H9 (cell line): ENCODE results near the gene CDKN2AIPNL. TPM values are rescaled to one million over a fixed set of nuclear protein-coding genes. Genes with fewer than 3 reads are reported as not detected.

Experiments
- DNase-seq: peaks from one replicate; pipeline ENCODE4 v3.0.0-alpha.2; 2017
- H2AFZ ChIP-seq: one replicate; pipeline ENCODE4 v1.6.1; 2013; ENCODE audit warnings: mild to moderate bottlenecking, low read length, control low read depth, moderate library complexity
- H2AK5ac ChIP-seq: 2 replicates; pipeline ENCODE4 v1.6.1; 2013; ENCODE audit warnings: low read length, control low read depth, mixed read lengths; ENCODE audit not compliant: insufficient read length
- H2BK120ac ChIP-seq: one replicate; pipeline ENCODE4 v1.6.1; 2013; ENCODE audit warnings: low read depth, mild to moderate bottlenecking, low read length, control low read depth, inconsistent platforms; ENCODE audit not compliant: poor library complexity, severe bottlenecking
- H2BK12ac ChIP-seq: 2 replicates; pipeline ENCODE4 v1.6.1; 2013; ENCODE audit warnings: low read length, control low read depth, mixed read lengths, low read depth; ENCODE audit not compliant: insufficient read length
- H2BK15ac ChIP-seq: 2 replicates; pipeline ENCODE4 v1.6.1; 2013; ENCODE audit warnings: low read depth, low read length, control low read depth
- H2BK20ac ChIP-seq: one replicate; pipeline ENCODE4 v1.6.1; 2013; ENCODE audit warnings: low read depth, mild to moderate bottlenecking, low read length, control low read depth, inconsistent platforms; ENCODE audit not compliant: poor library complexity, severe bottlenecking
- H2BK5ac ChIP-seq: 2 replicates; pipeline ENCODE4 v1.6.1; 2013; ENCODE audit warnings: low read length, control low read depth, mixed read lengths; ENCODE audit not compliant: insufficient read length
- H3K14ac ChIP-seq: 2 replicates; pipeline ENCODE4 v1.6.1; 2013; ENCODE audit warnings: low read length, control low read depth; ENCODE audit not compliant: insufficient read depth
- H3K18ac ChIP-seq: 2 replicates; pipeline ENCODE4 v1.6.1; 2013; ENCODE audit warnings: low read depth, mild to moderate bottlenecking, mixed read lengths, low read length, control low read depth; ENCODE audit not compliant: insufficient read length
- H3K23ac ChIP-seq: 2 replicates; pipeline ENCODE4 v1.6.1; 2013; ENCODE audit warnings: low read length, control low read depth, mixed read lengths, low read depth; ENCODE audit not compliant: insufficient read length
- H3K23me2 ChIP-seq: 2 replicates; pipeline ENCODE4 v1.6.1; 2013; ENCODE audit warnings: low read depth, mild to moderate bottlenecking, mixed read lengths, low read length, control low read depth; ENCODE audit not compliant: insufficient read length, poor library complexity, severe bottlenecking
- H3K27ac ChIP-seq: 2 replicates; pipeline ENCODE4 v1.5.1; 2013; ENCODE audit warnings: low read length, control low read depth, mixed read lengths, low read depth; ENCODE audit not compliant: insufficient read length
- H3K27me3 ChIP-seq: 2 replicates; pipeline ENCODE4 v1.6.1; 2013; ENCODE audit warnings: low read length, control low read depth, inconsistent platforms; ENCODE audit not compliant: insufficient read depth
- H3K4ac ChIP-seq: 2 replicates; pipeline ENCODE4 v1.6.1; 2013; ENCODE audit warnings: low read depth, mild to moderate bottlenecking, control low read depth, inconsistent platforms, low read length, moderate library complexity
- H3K4me1 ChIP-seq: 2 replicates; pipeline ENCODE4 v1.6.1; 2013; ENCODE audit warnings: low read length, control low read depth, inconsistent platforms; ENCODE audit not compliant: insufficient read depth
- H3K4me2 ChIP-seq: 2 replicates; pipeline ENCODE4 v1.6.1; 2013; ENCODE audit warnings: low read length, control low read depth, mixed read lengths; ENCODE audit not compliant: insufficient read length, insufficient read depth
- H3K56ac ChIP-seq: 2 replicates; pipeline ENCODE4 v1.6.1; 2013; ENCODE audit warnings: low read depth, mild to moderate bottlenecking, mixed read lengths, low read length, control low read depth; ENCODE audit not compliant: insufficient read length
- H3K79me1 ChIP-seq: 2 replicates; pipeline ENCODE4 v1.6.1; 2013; ENCODE audit warnings: low read depth, mild to moderate bottlenecking, moderate library complexity, low read length, control low read depth, inconsistent platforms; ENCODE audit not compliant: insufficient read depth, poor library complexity, severe bottlenecking
- H3K79me2 ChIP-seq: 2 replicates; pipeline ENCODE4 v1.6.1; 2013; ENCODE audit warnings: low read length, control low read depth, inconsistent platforms; ENCODE audit not compliant: insufficient read depth
- H3K9ac ChIP-seq: 2 replicates; pipeline ENCODE4 v1.6.1; 2013; ENCODE audit warnings: low read length, control low read depth, mixed read lengths; ENCODE audit not compliant: insufficient read length; ENCODE audit errors: extremely low read depth
- H3K9me3 ChIP-seq: one replicate; pipeline ENCODE4 v1.6.1; 2013; ENCODE audit warnings: low read depth, low read length, inconsistent platforms; ENCODE audit not compliant: control insufficient read depth
- H3T11ph ChIP-seq: one replicate; pipeline ENCODE4 v1.6.1; 2013; ENCODE audit warnings: mild to moderate bottlenecking, low read length, control low read depth, inconsistent platforms
- H4K20me1 ChIP-seq: one replicate; pipeline ENCODE4 v1.6.1; 2013; ENCODE audit not compliant: control insufficient read depth, insufficient read length, insufficient read depth
- H4K5ac ChIP-seq: 2 replicates; pipeline ENCODE4 v1.6.1; 2013; ENCODE audit warnings: low read depth, mild to moderate bottlenecking, mixed read lengths, low read length, control low read depth; ENCODE audit not compliant: insufficient read length
- H4K8ac ChIP-seq: replicated peaks from 2 replicates; pipeline ENCODE4 v1.6.1; 2013; ENCODE audit warnings: low read length, control low read depth, mixed read lengths, low read depth; ENCODE audit not compliant: insufficient read length
- H4K91ac ChIP-seq: 2 replicates; pipeline ENCODE4 v1.6.1; 2013; ENCODE audit warnings: low read depth, mild to moderate bottlenecking, moderate library complexity, mixed read lengths, low read length, control low read depth; ENCODE audit not compliant: insufficient read length
- H3K27ac Mint-ChIP-seq, 3 experiments: 2 replicates in 2 of 3; 3 replicates in 1 of 3; pipeline ENCODE4 v1.8.0; 2020 to 2021; ENCODE audit warnings: mixed read lengths in 3 of 3, mild to moderate bottlenecking in 1 of 3, moderate library complexity in 1 of 3
- H3K27me3 Mint-ChIP-seq: 2 replicates; pipeline ENCODE4 v1.8.0; 2021; ENCODE audit warnings: low read depth, mild to moderate bottlenecking, moderate library complexity, mixed read lengths
- H3K36me3 Mint-ChIP-seq, 3 experiments: 2 replicates in 2 of 3; 3 replicates in 1 of 3; pipeline ENCODE4 v1.8.0; 2020 to 2021; ENCODE audit warnings: low read depth in 3 of 3, mixed read lengths in 3 of 3; ENCODE audit not compliant: insufficient read depth in 1 of 3
- H3K4me1 Mint-ChIP-seq, 2 experiments: 2 replicates each; pipeline ENCODE4 v1.8.0; 2020; ENCODE audit warnings: mixed read lengths in 2 of 2
- H3K4me3 Mint-ChIP-seq, 2 experiments: 2 replicates in 1 of 2; 3 replicates in 1 of 2; pipeline ENCODE4 v1.8.0; 2020 to 2021; ENCODE audit warnings: mild to moderate bottlenecking in 2 of 2, mixed read lengths in 2 of 2, moderate library complexity in 1 of 2
- H3K9me3 Mint-ChIP-seq, 2 experiments: 2 replicates in 1 of 2; 3 replicates in 1 of 2; pipeline ENCODE4 v1.8.0; 2020; ENCODE audit warnings: mild to moderate bottlenecking in 2 of 2, mixed read lengths in 2 of 2, moderate library complexity in 1 of 2
- WGBS: extraction: QIAGEN DNeasy Blood & Tissue Kit; methylation state at CpG from one replicate; pipeline ENCODE4 v1.1.7; 2013; ENCODE audit warnings: missing lambda C conversion rate, low lambda C conversion rate, mixed read lengths; ENCODE audit not compliant: insufficient read length; ENCODE audit errors: extremely low coverage; 5-methylcytosine and 5-hydroxymethylcytosine counted together
- total RNA-seq: library from RNA; stranded (reverse); gene quantifications from 2 replicates; pipeline ENCODE4 v1.2.1, GENCODE V29; 2021
- TF ChIP-seq, protein P1 (sequence below): fragments of 200-600 bp; sonication (generic); conservative IDR thresholded peaks from 3 replicates; pipeline ENCODE4 v1.8.0; 2021; ENCODE audit warnings: antibody characterized with exemption, mild to moderate bottlenecking

The CDKN2AIPNL gene
- total RNA-seq, 1 experiment from 2014 or later = 60.0 TPM

DNA sequence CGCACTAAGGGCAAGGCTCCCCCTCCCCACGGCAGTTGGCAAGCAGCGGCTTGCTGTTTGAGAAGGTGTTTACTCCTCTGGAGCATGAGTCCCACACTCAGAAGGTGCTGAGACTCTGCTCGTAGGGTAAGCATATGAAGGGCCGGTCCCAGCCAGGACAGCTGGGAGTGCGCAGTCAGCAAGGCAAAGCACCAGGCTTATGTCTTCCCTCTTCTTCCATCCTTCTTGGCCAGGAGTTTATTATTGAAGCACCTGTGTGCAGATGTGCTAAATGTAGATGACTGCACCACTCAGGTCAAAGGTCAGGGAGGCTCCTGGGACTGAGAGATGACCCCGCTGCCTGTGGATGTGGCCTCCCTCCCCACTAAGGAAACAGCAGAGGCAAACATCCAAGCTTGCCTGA, 27.0 kb upstream of the CDKN2AIPNL start:
- H3K18ac ChIP-seq = no peak overlapping the region
- H4K20me1 ChIP-seq = peaks cover 2% of the 10 kb centered on the region
- WGBS = no CpG with 5 or more reads among the region's 7 CpGs
- peaks cover 32 to 46% of the 10 kb centered on the region in 2 experiments for H3K4me1 Mint-ChIP-seq
- no peak overlapping the region for H3T11ph ChIP-seq
- no peaks in the 10 kb centered on the region for H3K79me1 ChIP-seq
- H3K9ac ChIP-seq = no peak overlapping the region
- H3K79me2 ChIP-seq = no peaks in the 10 kb centered on the region
- no peak overlapping the region for H4K8ac ChIP-seq
- TF ChIP-seq, protein P1, sequence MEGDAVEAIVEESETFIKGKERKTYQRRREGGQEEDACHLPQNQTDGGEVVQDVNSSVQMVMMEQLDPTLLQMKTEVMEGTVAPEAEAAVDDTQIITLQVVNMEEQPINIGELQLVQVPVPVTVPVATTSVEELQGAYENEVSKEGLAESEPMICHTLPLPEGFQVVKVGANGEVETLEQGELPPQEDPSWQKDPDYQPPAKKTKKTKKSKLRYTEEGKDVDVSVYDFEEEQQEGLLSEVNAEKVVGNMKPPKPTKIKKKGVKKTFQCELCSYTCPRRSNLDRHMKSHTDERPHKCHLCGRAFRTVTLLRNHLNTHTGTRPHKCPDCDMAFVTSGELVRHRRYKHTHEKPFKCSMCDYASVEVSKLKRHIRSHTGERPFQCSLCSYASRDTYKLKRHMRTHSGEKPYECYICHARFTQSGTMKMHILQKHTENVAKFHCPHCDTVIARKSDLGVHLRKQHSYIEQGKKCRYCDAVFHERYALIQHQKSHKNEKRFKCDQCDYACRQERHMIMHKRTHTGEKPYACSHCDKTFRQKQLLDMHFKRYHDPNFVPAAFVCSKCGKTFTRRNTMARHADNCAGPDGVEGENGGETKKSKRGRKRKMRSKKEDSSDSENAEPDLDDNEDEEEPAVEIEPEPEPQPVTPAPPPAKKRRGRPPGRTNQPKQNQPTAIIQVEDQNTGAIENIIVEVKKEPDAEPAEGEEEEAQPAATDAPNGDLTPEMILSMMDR = no peak
- no peak overlapping the region for H3K4ac ChIP-seq
- no peak overlapping the region for H2AK5ac ChIP-seq
- H2BK5ac ChIP-seq = no peak overlapping the region
- peak overlapping the region; percentile 54 to 82 (median 82); a peak in 4 of 7 replicates for H3K27ac Mint-ChIP-seq
- no peaks in the 10 kb centered on the region for H3K27me3 ChIP-seq
- no peak overlapping the region for H3K4me3 Mint-ChIP-seq
- no peak for DNase-seq
- no peaks in the 10 kb centered on the region for H3K9me3 ChIP-seq
- H3K27ac ChIP-seq = no peak overlapping the region
- H3K56ac ChIP-seq = no peak overlapping the region
- no peak overlapping the region for H2BK20ac ChIP-seq
- H3K14ac ChIP-seq = no peak overlapping the region
- no peak overlapping the region for H3K23ac ChIP-seq
- H2BK120ac ChIP-seq = no peak overlapping the region
- no peak overlapping the region for H2AFZ ChIP-seq
- no peaks in the 10 kb centered on the region for H3K23me2 ChIP-seq
- H3K9me3 Mint-ChIP-seq = no peaks in the 10 kb centered on the region
- no peaks in the 10 kb centered on the region; the same call in 1 of the 2 replicates for H3K27me3 Mint-ChIP-seq
- H4K91ac ChIP-seq = no peak overlapping the region
- no peak overlapping the region for H2BK12ac ChIP-seq
- H4K5ac ChIP-seq = no peak overlapping the region
- H3K36me3 Mint-ChIP-seq = peaks cover 6 to 21% (median 13%) of the 10 kb centered on the region in 3 experiments; a peak in 4 of 7 replicates
- H2BK15ac ChIP-seq = no peak overlapping the region
- no peak overlapping the region for H3K4me2 ChIP-seq
- H3K4me1 ChIP-seq = peaks cover 2% of the 10 kb centered on the region
